Measurements from ENCODE around the gene ARAP3.

GRCh38 chr5:141685591-141685990 is 3.6 kb upstream of the ARAP3 start:
- TF ChIP-seq ZNF717 (CRISPR knock-in tag; IDR thresholded peaks at IDR 0.05) (no peak), ZNF12 (CRISPR knock-in tag; IDR thresholded peaks at IDR 0.05) (no peak), ZBTB7A (IDR thresholded peaks at IDR 0.05; ENCODE audit: borderline replicate concordance, control insufficient read depth, low read depth, low read length) (no peak), FOXM1 (IDR thresholded peaks at IDR 0.05; ENCODE audit: low read depth) (no peak), FOXM1 (CRISPR knock-in tag; IDR thresholded peaks at IDR 0.05; ENCODE audit: low read depth) (no peak)
- TF ChIP-seq, protein P1, sequence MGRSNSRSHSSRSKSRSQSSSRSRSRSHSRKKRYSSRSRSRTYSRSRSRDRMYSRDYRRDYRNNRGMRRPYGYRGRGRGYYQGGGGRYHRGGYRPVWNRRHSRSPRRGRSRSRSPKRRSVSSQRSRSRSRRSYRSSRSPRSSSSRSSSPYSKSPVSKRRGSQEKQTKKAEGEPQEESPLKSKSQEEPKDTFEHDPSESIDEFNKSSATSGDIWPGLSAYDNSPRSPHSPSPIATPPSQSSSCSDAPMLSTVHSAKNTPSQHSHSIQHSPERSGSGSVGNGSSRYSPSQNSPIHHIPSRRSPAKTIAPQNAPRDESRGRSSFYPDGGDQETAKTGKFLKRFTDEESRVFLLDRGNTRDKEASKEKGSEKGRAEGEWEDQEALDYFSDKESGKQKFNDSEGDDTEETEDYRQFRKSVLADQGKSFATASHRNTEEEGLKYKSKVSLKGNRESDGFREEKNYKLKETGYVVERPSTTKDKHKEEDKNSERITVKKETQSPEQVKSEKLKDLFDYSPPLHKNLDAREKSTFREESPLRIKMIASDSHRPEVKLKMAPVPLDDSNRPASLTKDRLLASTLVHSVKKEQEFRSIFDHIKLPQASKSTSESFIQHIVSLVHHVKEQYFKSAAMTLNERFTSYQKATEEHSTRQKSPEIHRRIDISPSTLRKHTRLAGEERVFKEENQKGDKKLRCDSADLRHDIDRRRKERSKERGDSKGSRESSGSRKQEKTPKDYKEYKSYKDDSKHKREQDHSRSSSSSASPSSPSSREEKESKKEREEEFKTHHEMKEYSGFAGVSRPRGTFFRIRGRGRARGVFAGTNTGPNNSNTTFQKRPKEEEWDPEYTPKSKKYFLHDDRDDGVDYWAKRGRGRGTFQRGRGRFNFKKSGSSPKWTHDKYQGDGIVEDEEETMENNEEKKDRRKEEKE (IDR thresholded peaks at IDR 0.05; ENCODE audit: borderline replicate concordance in 1 of 2, control insufficient read depth in 1 of 2, low read depth in 2 of 2, low read length in 1 of 2) = no peak

Measured in K562 (cell line).